Epithelial cell of proximal tubule (primary cell): Measurements from ENCODE around the gene ASB16. TPM values are rescaled to one million over a fixed set of nuclear protein-coding genes. Genes with fewer than 3 reads are reported as not detected.
"Not testable (repeated sequence)": the region's sequence is repeated elsewhere in the genome, so short reads cannot be mapped to it uniquely, and the experiment has no call there.

ENCODE experiments used
- DNase-seq: peaks from one replicate; pipeline ENCODE4 v3.0.0-alpha.2; 2011; ENCODE audit warnings: low read depth
- H3K4me3 ChIP-seq: 2 replicates; pipeline ENCODE4 v1.5.1; 2011; ENCODE audit warnings: low read depth, mild to moderate bottlenecking, low read length
- total RNA-seq: library from RNA; depleted of rRNA; stranded (reverse); fragments of >200 nt; gene quantifications from 2 replicates; pipeline ENCODE4 v1.2.3, GENCODE V29; 2015
- TF ChIP-seq, protein P1 (sequence below): conservative IDR thresholded peaks from 2 replicates; pipeline ENCODE4 v1.5.1; 2012; ENCODE audit warnings: low read depth, mild to moderate bottlenecking, low read length

ASB16 gene
- total RNA-seq, 1 donor from 2014 or later = not detected

DNA sequence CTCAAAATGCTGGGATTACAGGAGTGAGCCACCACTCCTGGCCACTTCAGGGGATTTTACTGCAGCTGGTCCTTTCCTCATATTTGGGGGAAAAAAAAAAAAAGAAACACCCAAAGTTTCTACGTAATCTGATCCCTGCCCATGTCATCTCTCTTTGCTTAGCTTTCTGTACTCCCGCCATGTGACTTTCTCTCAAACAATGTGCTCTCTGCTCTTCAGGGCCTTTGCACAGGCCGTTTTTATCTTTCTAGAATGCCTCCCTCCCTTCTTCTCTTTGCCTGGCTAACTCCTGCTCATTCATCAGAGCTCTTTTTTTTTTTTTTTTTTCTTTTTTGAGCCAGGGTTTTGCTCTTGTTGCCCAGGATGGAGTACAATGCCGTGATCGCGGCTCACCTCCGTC is 42.1 kb upstream of the ASB16 start:
- H3K4me3 ChIP-seq = no peak overlapping the region

GRCh38 chr17:44130693-44131349 is 39.7 kb upstream of the ASB16 start:
- no peak overlapping the region for H3K4me3 ChIP-seq
- TF ChIP-seq, protein P1, sequence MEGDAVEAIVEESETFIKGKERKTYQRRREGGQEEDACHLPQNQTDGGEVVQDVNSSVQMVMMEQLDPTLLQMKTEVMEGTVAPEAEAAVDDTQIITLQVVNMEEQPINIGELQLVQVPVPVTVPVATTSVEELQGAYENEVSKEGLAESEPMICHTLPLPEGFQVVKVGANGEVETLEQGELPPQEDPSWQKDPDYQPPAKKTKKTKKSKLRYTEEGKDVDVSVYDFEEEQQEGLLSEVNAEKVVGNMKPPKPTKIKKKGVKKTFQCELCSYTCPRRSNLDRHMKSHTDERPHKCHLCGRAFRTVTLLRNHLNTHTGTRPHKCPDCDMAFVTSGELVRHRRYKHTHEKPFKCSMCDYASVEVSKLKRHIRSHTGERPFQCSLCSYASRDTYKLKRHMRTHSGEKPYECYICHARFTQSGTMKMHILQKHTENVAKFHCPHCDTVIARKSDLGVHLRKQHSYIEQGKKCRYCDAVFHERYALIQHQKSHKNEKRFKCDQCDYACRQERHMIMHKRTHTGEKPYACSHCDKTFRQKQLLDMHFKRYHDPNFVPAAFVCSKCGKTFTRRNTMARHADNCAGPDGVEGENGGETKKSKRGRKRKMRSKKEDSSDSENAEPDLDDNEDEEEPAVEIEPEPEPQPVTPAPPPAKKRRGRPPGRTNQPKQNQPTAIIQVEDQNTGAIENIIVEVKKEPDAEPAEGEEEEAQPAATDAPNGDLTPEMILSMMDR = no peak
- DNase-seq = no peak

More for the DNA sequence above, 42.1 kb upstream of the ASB16 start:
- TF ChIP-seq, protein P1 = no peak
- DNase-seq = no peak

- DNase-seq = not testable (repeated sequence)
These were observed 39.1 kb upstream of the ASB16 start for GRCh38 chr17:44131372-44131771.

DNA sequence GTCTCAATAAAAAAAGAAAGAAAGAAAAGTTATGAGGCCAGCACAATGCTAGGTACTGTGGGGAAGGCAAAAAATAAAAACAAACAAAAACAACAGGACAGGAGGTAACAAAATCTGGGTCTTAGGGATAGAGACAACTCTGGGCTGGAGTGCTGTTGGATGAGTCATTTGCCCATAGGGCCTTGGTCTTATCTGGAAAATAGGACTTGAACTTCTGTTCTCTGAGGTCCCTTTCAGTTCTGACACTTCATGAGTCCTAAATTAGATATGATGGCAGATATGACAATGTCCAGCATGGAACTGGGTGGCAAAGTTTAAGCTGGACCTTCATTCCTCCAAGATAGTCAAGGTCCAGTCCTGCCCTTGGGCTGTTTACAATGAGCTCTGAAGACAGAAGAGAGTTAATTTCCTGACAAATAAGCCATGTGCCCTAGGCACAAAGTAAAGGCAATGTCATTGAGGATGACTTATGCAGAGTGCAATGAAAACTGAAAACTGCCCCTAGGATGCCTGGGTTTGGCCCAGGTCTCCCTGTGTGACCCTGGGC is 38.2 kb upstream of the ASB16 start:
- H3K4me3 ChIP-seq = no peak overlapping the region
- TF ChIP-seq, protein P1 = no peak
- DNase-seq = no peak

More at GRCh38 chr17:44131372-44131771, 39.1 kb upstream of the ASB16 start:
- H3K4me3 ChIP-seq = not testable (repeated sequence)

DNA sequence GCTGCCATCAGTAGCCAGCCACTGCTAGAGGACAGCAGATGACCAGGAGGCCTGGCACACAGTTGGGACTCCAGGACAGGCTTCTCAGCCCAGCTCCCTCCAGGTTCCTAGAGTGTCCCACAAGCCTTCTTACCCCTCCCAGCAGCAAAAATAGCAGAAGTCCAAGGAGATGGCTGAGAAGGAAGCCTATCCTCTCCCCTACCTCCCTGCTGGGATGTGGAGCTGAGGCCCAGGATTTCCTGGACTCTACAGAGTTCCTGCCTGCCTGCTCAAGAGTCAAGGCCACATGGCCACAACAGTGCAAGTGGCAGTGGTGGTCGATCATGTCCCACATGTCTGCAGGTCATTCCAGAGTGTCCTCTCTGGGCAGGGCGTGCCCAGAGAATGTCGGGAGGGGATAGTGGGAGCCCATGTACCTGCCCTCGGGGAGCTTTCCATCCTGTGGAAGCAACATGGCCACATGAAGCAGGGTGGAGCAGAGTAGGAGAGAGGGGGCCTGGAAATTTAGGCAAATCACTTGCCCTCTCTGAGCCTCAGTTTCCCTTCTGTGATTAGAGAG is 36.5 kb upstream of the ASB16 start:
- no peak overlapping the region for H3K4me3 ChIP-seq
- TF ChIP-seq, protein P1 = no peak
- no peak for DNase-seq

DNA sequence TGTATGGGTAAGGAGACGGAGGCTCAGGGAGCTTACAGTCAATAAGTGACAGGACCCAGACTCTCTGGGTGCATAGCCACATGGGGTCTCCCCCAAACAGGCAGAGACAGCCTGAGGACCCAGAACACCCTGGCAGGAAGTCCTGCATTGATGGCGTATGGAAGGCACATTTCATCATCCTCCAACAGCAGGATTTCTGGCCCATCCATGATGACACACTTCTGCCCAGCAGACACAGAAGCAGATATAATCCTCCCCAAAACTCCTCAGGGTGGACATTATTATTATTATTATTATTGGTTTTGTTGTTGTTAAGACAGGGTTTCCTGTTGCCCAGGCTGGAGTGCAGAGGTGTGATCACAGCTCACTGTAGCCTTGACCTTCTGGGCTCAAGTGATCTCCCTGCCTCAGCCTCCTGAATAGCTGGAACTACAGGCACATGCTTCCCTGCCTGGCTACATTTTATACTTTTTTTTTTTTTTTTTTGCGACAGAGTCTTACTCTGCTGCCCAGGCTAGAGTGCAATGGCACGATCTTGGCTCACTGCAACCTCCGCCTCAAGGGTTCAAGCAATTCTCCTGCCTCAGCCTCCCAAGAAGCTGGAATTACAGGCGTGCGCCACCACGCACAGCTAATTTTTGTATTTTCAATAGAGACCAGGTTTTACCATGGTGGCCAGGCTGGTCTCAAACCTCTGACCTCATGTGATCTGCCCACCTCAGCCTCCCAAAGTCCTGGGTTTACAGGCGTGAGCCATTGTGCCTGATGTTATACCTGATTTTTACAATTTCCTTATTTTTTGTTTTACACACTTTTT is 35.5 kb upstream of the ASB16 start:
- TF ChIP-seq, protein P1 = no peak
- H3K4me3 ChIP-seq = no peak overlapping the region
- DNase-seq = no peak
